ENCODE data around the gene SOX13.

DNA sequence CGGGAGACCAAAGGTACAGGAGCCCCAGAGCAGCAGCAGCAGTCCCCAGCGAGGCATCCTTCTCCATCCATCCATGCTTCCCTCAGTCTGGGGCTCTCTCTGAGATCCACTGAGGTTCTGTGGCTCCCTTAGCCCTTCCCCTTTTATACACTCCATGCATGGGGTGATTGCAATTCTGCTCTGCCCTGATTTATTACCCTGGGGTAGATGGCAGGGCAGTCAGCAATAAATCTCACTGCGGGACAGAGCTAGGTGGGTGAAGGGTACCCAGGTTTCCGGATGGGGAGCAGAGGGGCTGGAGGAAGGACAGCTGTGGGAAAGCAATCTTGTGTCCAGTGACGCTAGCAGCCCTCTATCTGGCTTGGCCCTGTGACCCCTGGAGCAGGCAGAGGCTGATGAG lies 93.3 kb downstream of the SOX13 start, which contains the start of gene REN:
- TF ChIP-seq, protein P1, sequence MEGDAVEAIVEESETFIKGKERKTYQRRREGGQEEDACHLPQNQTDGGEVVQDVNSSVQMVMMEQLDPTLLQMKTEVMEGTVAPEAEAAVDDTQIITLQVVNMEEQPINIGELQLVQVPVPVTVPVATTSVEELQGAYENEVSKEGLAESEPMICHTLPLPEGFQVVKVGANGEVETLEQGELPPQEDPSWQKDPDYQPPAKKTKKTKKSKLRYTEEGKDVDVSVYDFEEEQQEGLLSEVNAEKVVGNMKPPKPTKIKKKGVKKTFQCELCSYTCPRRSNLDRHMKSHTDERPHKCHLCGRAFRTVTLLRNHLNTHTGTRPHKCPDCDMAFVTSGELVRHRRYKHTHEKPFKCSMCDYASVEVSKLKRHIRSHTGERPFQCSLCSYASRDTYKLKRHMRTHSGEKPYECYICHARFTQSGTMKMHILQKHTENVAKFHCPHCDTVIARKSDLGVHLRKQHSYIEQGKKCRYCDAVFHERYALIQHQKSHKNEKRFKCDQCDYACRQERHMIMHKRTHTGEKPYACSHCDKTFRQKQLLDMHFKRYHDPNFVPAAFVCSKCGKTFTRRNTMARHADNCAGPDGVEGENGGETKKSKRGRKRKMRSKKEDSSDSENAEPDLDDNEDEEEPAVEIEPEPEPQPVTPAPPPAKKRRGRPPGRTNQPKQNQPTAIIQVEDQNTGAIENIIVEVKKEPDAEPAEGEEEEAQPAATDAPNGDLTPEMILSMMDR (IDR thresholded peaks at IDR 0.05; ENCODE audit: insufficient read depth, low read length): no peak
- no peak for TF ChIP-seq POLR2AphosphoS5 (IDR thresholded peaks at IDR 0.05; ENCODE audit: low read depth)
- no peak for TF ChIP-seq GABPA (IDR thresholded peaks at IDR 0.05; ENCODE audit: low read depth)
- TF ChIP-seq, protein P2, sequence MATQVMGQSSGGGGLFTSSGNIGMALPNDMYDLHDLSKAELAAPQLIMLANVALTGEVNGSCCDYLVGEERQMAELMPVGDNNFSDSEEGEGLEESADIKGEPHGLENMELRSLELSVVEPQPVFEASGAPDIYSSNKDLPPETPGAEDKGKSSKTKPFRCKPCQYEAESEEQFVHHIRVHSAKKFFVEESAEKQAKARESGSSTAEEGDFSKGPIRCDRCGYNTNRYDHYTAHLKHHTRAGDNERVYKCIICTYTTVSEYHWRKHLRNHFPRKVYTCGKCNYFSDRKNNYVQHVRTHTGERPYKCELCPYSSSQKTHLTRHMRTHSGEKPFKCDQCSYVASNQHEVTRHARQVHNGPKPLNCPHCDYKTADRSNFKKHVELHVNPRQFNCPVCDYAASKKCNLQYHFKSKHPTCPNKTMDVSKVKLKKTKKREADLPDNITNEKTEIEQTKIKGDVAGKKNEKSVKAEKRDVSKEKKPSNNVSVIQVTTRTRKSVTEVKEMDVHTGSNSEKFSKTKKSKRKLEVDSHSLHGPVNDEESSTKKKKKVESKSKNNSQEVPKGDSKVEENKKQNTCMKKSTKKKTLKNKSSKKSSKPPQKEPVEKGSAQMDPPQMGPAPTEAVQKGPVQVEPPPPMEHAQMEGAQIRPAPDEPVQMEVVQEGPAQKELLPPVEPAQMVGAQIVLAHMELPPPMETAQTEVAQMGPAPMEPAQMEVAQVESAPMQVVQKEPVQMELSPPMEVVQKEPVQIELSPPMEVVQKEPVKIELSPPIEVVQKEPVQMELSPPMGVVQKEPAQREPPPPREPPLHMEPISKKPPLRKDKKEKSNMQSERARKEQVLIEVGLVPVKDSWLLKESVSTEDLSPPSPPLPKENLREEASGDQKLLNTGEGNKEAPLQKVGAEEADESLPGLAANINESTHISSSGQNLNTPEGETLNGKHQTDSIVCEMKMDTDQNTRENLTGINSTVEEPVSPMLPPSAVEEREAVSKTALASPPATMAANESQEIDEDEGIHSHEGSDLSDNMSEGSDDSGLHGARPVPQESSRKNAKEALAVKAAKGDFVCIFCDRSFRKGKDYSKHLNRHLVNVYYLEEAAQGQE (IDR thresholded peaks at IDR 0.05; ENCODE audit: insufficient replicate concordance, low read depth): no peak
